HUES64 (cell line): ENCODE measurements around the gene PTAFR.

Experiments used
- H3K27ac ChIP-seq: 2 replicates; pipeline ENCODE4 v1.7.0; 2013; ENCODE audit warnings: low read depth, low read length, inconsistent platforms
- H3K27me3 ChIP-seq: 2 replicates; pipeline ENCODE4 v1.6.1; 2013; ENCODE audit warnings: mild to moderate bottlenecking, low read length; ENCODE audit not compliant: insufficient read depth
- H3K36me3 ChIP-seq: 2 replicates; pipeline ENCODE4 v1.6.1; 2013; ENCODE audit warnings: mild to moderate bottlenecking, low read length; ENCODE audit not compliant: insufficient read depth
- H3K4me1 ChIP-seq: 2 replicates; pipeline ENCODE4 v1.6.1; 2013; ENCODE audit warnings: mild to moderate bottlenecking, low read length, moderate library complexity; ENCODE audit not compliant: insufficient read depth
- H3K4me3 ChIP-seq: 2 replicates; pipeline ENCODE4 v1.5.1; 2013; ENCODE audit warnings: mild to moderate bottlenecking, low read length, moderate library complexity
- H3K9ac ChIP-seq: 2 replicates; pipeline ENCODE4 v1.6.1; 2013; ENCODE audit warnings: mild to moderate bottlenecking, low read depth, low read length
- H3K9me3 ChIP-seq: 2 replicates; pipeline ENCODE4 v1.6.1; 2013; ENCODE audit warnings: low read depth, low read length; ENCODE audit not compliant: insufficient read depth
- WGBS: fragments of 150-250, 120-280 bp; methylation state at CpG from one replicate; pipeline ENCODE4 v1.1.7; 2013; ENCODE audit warnings: missing lambda C conversion rate; 5-methylcytosine and 5-hydroxymethylcytosine counted together

PTAFR gene

DNA sequence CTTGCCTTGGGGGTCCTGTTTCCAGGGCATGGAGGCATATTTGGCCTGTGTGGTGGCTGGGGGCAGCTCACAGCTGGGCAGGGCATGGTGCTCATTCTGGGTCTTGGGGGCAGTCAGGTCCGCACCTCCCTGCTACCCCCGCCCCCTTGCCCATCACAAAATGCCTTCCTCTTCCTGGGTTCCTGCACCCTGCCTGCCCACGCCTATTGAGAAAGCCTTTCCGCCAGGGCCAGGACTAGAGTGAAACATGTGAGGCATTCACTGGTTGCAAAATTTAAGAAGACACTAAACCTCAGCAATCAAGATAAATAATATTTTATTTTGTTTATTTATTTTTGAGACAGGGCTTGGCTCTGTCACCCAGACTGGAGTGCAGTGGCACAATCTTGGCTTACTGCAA lies 19.7 kb downstream of the PTAFR start:
- H3K4me1 ChIP-seq: no peaks in the 10 kb centered on the region

GRCh38 chr1:28155628-28156027 lies 20.9 kb downstream of the PTAFR start:
- Histone ChIP-seq H3K9ac (no peak overlapping the region), H3K9me3 (no peaks in the 10 kb centered on the region), H3K27ac (no peak overlapping the region), H3K4me1 (no peaks in the 10 kb centered on the region), H3K36me3 (no peaks in the 10 kb centered on the region), H3K4me3 (no peak overlapping the region), H3K27me3 (no peaks in the 10 kb centered on the region)
- 98% methylated on average over 4 of the region's 4 CpGs for WGBS

More for the DNA sequence above, 19.7 kb downstream of the PTAFR start:
- no peak overlapping the region for H3K9ac ChIP-seq
- H3K27ac ChIP-seq: no peak overlapping the region
- H3K9me3 ChIP-seq: no peaks in the 10 kb centered on the region
- no peak overlapping the region for H3K4me3 ChIP-seq
- no peaks in the 10 kb centered on the region for H3K27me3 ChIP-seq
- no peaks in the 10 kb centered on the region for H3K36me3 ChIP-seq
- WGBS: 94% methylated on average over 4 of the region's 4 CpGs

DNA sequence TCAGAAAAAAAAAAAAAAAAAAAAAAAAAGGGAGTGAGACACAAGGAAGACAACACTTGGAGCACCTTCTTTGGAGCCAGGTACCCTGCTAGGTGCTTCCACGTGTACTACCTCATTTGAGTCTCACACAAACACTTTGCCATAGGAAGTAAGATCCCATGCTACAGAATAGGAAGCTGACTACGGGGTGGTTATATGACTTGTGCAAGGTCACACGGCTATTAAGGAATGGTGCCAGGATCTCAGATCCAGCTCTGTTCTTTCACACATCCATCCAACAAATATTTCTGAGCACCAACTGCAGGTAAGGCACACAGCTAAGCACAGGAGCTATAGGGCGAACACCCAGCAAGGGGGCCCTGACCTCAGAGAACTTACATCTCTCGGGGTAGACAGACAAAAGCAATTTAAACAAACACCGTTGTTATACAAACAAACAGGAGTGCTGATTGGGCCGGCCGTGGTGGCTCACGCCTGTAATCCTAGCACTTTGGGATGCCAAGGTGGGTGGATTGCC lies 22.4 kb downstream of the PTAFR start:
- 89% methylated on average over 9 of the region's 9 CpGs for WGBS
- no peaks in the 10 kb centered on the region for H3K36me3 ChIP-seq
- H3K27me3 ChIP-seq: no peaks in the 10 kb centered on the region
- H3K4me3 ChIP-seq: no peak overlapping the region
- no peak overlapping the region for H3K27ac ChIP-seq
- no peak overlapping the region for H3K9ac ChIP-seq
- no peaks in the 10 kb centered on the region for H3K9me3 ChIP-seq
- H3K4me1 ChIP-seq: no peaks in the 10 kb centered on the region

- H3K9ac ChIP-seq: no peak overlapping the region
- no peak overlapping the region for H3K4me3 ChIP-seq
- H3K27me3 ChIP-seq: no peaks in the 10 kb centered on the region
- peaks cover 12% of the 10 kb centered on the region for H3K4me1 ChIP-seq
- WGBS: 96% methylated on average over 23 of the region's 23 CpGs
- no peak overlapping the region for H3K27ac ChIP-seq
- H3K36me3 ChIP-seq: no peaks in the 10 kb centered on the region
- H3K9me3 ChIP-seq: no peaks in the 10 kb centered on the region
Measured at GRCh38 chr1:28150125-28150780, 26.2 kb downstream of the PTAFR start.

GRCh38 chr1:28148880-28149195 lies 27.7 kb downstream of the PTAFR start:
- Histone ChIP-seq H3K36me3 (no peaks in the 10 kb centered on the region), H3K4me1 (peaks cover 12% of the 10 kb centered on the region)

GRCh38 chr1:28147264-28148094 lies 29.0 kb downstream of the PTAFR start:
- peak overlapping the region; percentile 8; the same call in 1 of the 2 replicates for H3K9ac ChIP-seq
- 67% methylated on average over 16 of the region's 16 CpGs for WGBS
- H3K4me3 ChIP-seq: no peak overlapping the region

More at GRCh38 chr1:28148880-28149195, 27.7 kb downstream of the PTAFR start:
- Histone ChIP-seq H3K27ac (no peak overlapping the region), H3K27me3 (no peaks in the 10 kb centered on the region), H3K4me3 (no peak overlapping the region), H3K9ac (no peak overlapping the region), H3K9me3 (no peaks in the 10 kb centered on the region)
- WGBS: 88% methylated on average over 1 of the region's 1 CpG

DNA sequence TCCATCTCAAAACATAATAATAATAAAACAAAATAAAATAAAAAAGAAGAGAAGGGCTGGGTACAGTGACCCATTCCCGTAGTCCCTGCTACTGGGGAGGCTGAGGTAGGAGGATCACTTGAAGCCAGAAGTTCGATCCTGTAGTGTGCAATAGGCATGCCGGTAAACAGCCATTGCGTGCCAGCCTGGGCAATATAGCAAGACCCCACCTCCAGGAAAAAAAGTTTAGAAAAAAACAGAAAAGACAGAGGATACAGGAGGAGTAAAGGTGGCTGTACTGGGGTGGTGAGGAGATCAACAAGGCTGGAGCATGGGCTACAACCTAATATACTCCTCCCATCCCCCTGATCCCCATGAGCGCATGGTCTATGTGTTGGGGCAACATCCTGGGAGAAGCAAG lies 30.8 kb downstream of the PTAFR start:
- no peak overlapping the region for H3K9ac ChIP-seq
- no peaks in the 10 kb centered on the region for H3K36me3 ChIP-seq
- H3K4me3 ChIP-seq: no peak overlapping the region
- WGBS: 94% methylated on average over 5 of the region's 5 CpGs
- no peak overlapping the region for H3K27ac ChIP-seq
- H3K9me3 ChIP-seq: no peaks in the 10 kb centered on the region
- peaks cover 12% of the 10 kb centered on the region for H3K4me1 ChIP-seq
- no peaks in the 10 kb centered on the region for H3K27me3 ChIP-seq

More at GRCh38 chr1:28147264-28148094, 29.0 kb downstream of the PTAFR start:
- Histone ChIP-seq H3K27ac (0 out of 2 replicates have a peak overlapping the region, but pooled peaks have one; percentile 1), H3K9me3 (no peaks in the 10 kb centered on the region), H3K4me1 (peaks cover 12% of the 10 kb centered on the region), H3K36me3 (no peaks in the 10 kb centered on the region), H3K27me3 (no peaks in the 10 kb centered on the region)

DNA sequence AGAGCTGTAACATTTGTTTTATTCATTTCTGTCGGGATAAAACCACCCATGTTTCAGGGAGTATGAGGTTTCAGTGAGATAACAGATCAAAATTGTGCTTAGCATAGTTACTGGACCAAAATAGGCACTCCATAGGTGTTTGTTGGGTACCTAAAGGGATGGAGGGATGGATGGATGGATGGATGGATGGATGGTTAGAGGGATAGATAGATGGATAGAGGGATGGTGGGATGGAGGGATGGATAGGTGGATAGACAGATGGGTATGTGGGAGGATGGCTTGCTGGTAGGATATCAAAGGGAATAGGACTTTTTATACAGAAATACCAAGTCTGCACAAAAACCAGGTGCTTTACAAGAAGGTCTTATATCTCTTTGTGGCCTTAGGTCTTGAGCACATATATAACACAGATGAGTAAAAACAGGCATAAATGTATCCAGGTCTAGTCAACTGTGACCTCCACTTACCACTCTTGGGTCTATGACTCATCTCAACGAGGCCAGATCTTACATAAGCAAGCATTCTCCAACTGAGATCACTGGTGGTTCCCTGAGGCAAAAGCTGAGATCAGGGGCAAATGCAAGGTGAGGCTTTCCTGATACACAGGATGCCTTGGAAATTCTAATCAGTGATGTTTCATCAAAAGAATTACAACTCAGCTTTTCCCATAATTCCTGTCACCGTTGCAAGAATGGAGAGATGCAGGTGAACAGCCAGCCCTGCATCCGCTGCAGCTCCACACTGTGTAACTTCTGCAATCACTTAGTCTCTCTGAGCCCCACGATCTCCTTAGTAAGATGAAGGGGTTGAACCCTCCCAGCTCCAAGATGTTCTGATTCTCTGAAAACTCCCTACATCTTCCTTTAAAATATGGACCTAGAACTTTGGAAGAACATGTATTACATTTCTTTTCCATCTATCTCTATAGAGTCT lies 32.0 kb downstream of the PTAFR start:
- Histone ChIP-seq H3K9me3 (no peaks in the 10 kb centered on the region), H3K27ac (no peak overlapping the region), H3K9ac (no peak overlapping the region), H3K27me3 (no peaks in the 10 kb centered on the region), H3K4me1 (peaks cover 12% of the 10 kb centered on the region), H3K36me3 (no peaks in the 10 kb centered on the region), H3K4me3 (no peak overlapping the region)
- WGBS: 83% methylated on average over 5 of the region's 5 CpGs

DNA sequence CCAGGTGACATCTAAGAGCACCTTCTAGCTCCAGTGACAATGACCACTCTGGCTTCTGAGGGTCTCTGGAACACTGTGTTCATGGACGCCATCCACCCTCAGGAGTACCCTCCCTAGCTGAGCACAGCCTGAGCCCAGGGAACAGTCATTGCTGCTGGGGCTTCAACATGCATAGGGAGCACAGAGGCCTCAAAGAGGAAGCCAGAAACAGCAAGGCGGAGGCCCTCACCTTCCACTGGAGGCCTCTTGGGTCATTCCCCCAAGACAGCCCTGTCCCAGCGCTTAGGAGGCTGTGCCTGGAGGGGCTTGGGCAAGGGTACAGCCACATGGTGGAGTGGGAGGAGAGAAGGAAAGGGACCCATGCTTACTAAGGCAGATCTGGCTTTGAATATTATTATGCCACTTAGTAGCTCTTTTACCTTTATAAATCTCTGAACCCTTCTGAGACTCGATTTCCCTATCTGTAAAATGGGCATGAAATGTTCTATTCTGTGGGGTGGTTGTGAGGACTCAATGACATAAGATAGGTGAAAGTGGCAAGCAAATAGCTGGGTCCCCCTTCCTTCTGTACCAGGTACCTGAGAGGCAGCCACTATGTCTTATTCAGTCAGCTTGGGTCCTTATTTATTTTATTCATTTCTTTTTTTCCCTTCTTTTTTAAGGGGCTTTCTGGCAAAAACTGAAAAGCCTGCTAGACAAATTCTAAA lies 32.8 kb downstream of the PTAFR start:
- H3K4me1 ChIP-seq: peaks cover 12% of the 10 kb centered on the region

DNA sequence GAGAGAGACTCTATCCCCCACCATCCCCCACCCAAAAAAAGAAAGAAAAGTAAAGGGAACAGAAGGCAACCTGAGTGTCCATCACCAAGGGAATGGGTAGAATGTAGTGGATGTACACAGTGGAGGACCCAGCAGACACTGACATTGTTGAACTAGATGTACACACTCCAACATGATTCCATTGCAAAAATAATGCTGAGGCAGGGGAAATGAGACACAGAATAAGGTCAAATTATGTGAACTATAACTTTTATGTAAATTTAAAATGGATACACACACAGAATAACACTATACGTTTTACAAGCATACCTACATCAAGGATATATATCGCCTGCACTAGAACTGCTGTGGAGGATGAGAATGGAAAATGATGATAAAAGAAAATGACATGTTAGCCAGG lies 34.8 kb downstream of the PTAFR start:
- 88% methylated on average over 1 of the region's 2 CpGs for WGBS
- no peak overlapping the region for H3K27ac ChIP-seq
- H3K9ac ChIP-seq: no peak overlapping the region

More for the DNA sequence above, 32.8 kb downstream of the PTAFR start:
- no peaks in the 10 kb centered on the region for H3K36me3 ChIP-seq
- no peak overlapping the region for H3K9ac ChIP-seq
- H3K27ac ChIP-seq: no peak overlapping the region
- H3K9me3 ChIP-seq: no peaks in the 10 kb centered on the region
- H3K4me3 ChIP-seq: no peak overlapping the region
- WGBS: 96% methylated on average over 4 of the region's 4 CpGs
- H3K27me3 ChIP-seq: no peaks in the 10 kb centered on the region

More for the DNA sequence above, 34.8 kb downstream of the PTAFR start:
- Histone ChIP-seq H3K4me1 (no peaks in the 10 kb centered on the region), H3K36me3 (no peaks in the 10 kb centered on the region), H3K9me3 (no peaks in the 10 kb centered on the region), H3K4me3 (no peak overlapping the region), H3K27me3 (no peaks in the 10 kb centered on the region)
